ENCODE measurements around the gene ROR1.

ROR1 gene

GRCh38 chr1:64049900-64050540 is 276.2 kb downstream of the ROR1 start:
- no peak for DNase-seq

- no peak for DNase-seq
Observed at GRCh38 chr1:64050601-64051000, 276.8 kb downstream of the ROR1 start.

GRCh38 chr1:64051796-64052195 is 278.0 kb downstream of the ROR1 start:
- no peak for DNase-seq

- no peak for DNase-seq
Observed at GRCh38 chr1:64052777-64053176, 279.0 kb downstream of the ROR1 start.

GRCh38 chr1:64055310-64055709 is 281.5 kb downstream of the ROR1 start:
- no peak for DNase-seq

GRCh38 chr1:64059556-64059955 is 285.7 kb downstream of the ROR1 start:
- DNase-seq: no peak

- no peak for DNase-seq
Observed at GRCh38 chr1:64060611-64061302, 286.9 kb downstream of the ROR1 start.

GRCh38 chr1:64061430-64062104 is 287.8 kb downstream of the ROR1 start:
- no peak for DNase-seq

GRCh38 chr1:64062529-64062928 is 288.7 kb downstream of the ROR1 start:
- DNase-seq: no peak

GRCh38 chr1:64062941-64063581 is 289.2 kb downstream of the ROR1 start:
- DNase-seq: no peak

GRCh38 chr1:64065571-64065970 is 291.8 kb downstream of the ROR1 start:
- no peak for DNase-seq

- peak in 1 of 56 donors; percentile 60 for DNase-seq
Observed at GRCh38 chr1:64072089-64072793, 298.4 kb downstream of the ROR1 start.

GRCh38 chr1:64073705-64074104 is 299.9 kb downstream of the ROR1 start:
- peak in 3 of 56 donors; percentile 3 to 24 (median 18) for DNase-seq

GRCh38 chr1:64074767-64075166 is 300.9 kb downstream of the ROR1 start:
- no peak for DNase-seq

- DNase-seq: peak in 36 of 56 donors; percentile 4 to 77 (median 34)
Observed at GRCh38 chr1:64077281-64077940, 303.6 kb downstream of the ROR1 start.

GRCh38 chr1:64080941-64081562 is 307.2 kb downstream of the ROR1 start:
- no peak for DNase-seq

GRCh38 chr1:64082459-64082858 is 308.6 kb downstream of the ROR1 start:
- DNase-seq: no peak

- DNase-seq: no peak
Observed at GRCh38 chr1:64084451-64084850, 310.6 kb downstream of the ROR1 start.

GRCh38 chr1:64087768-64088167 is 314.0 kb downstream of the ROR1 start:
- DNase-seq: no peak

- no peak for DNase-seq
Observed at GRCh38 chr1:64090436-64090835, 316.6 kb downstream of the ROR1 start.

Data from amygdala (tissue), 56 donors.